Erythroblast (primary cell): Measurements from ENCODE around the gene SVEP1.

Experiments used
- GATA1 ChIP-seq: IDR thresholded peaks from 2 replicates; pipeline ENCODE4 v1.6.1; 2011; ENCODE audit warnings: low read depth, mild to moderate bottlenecking, control low read depth, low read length, moderate library complexity
- POLR2A ChIP-seq: IDR thresholded peaks from 2 replicates; pipeline ENCODE4 v1.6.1; 2011; ENCODE audit warnings: mild to moderate bottlenecking, low read length

DNA sequence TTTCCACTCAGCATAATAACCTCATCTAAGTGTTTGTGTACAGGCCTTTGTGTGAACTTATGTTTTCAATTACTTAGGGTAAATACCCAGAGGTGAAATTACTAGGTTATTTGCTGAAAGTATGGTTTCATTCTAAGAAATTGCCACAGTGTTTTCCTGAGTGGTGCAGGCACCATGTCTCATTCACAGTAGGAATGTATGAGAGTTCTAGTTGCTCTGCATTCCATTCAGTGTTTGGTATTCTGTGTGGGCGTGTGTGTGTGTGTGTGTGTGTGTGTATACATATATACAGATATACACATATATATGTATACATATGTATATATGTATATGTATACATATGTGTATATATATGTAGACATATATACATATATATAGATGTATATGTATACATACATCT, 8.8 kb upstream of the SVEP1 start:
- no peak for TF ChIP-seq POLR2A
- TF ChIP-seq GATA1: no peak
